M059J (cell line): Measurements from ENCODE around the gene PLXNA4. TPM values are rescaled to one million over a fixed set of nuclear protein-coding genes. Genes with fewer than 3 reads are reported as not detected.
"Not testable (repeated sequence)": the region's sequence is repeated elsewhere in the genome, so short reads cannot be mapped to it uniquely, and the experiment has no call there.

Experiments
- DNase-seq: peaks from one replicate; pipeline ENCODE4 v3.0.0-alpha.2; 2012; ENCODE audit warnings: low read depth
- total RNA-seq: library from RNA; depleted of rRNA; stranded (reverse); fragments of >200 nt; shearing (Covaris generic); gene quantifications from 2 replicates; pipeline ENCODE4 v1.2.3, GENCODE V29; 2014; rRNA removed

Gene PLXNA4
- 6.0 and 6.2 TPM in 2 replicates for total RNA-seq

GRCh38 chr7:132575982-132576720, at the start of gene PLXNA4:
Gene PLXNA4 (minus strand): TSS chr7:132576470. CDS start chr7:132508693, 67,777 bp downstream.
- peak; percentile 33 for DNase-seq

- DNase-seq = no peak
Observed at GRCh38 chr7:132625651-132626050, 49.4 kb upstream of the PLXNA4 start.

GRCh38 chr7:132622081-132622480, 45.8 kb upstream of the PLXNA4 start:
- no peak for DNase-seq

GRCh38 chr7:132619967-132620366, 43.7 kb upstream of the PLXNA4 start:
- no peak for DNase-seq

GRCh38 chr7:132618956-132619305, 42.7 kb upstream of the PLXNA4 start:
- peak; percentile 68 for DNase-seq

- no peak for DNase-seq
Observed at GRCh38 chr7:132618271-132618955, 42.1 kb upstream of the PLXNA4 start.

- DNase-seq = peak; percentile 23
Observed at GRCh38 chr7:132614428-132615318, 38.4 kb upstream of the PLXNA4 start.

- no peak for DNase-seq
Observed at GRCh38 chr7:132613737-132614136, 37.5 kb upstream of the PLXNA4 start.

- no peak for DNase-seq
Observed at GRCh38 chr7:132610995-132611394, 34.7 kb upstream of the PLXNA4 start.

- DNase-seq = no peak
Observed at GRCh38 chr7:132609906-132610520, 33.7 kb upstream of the PLXNA4 start.

GRCh38 chr7:132609222-132609621, 33.0 kb upstream of the PLXNA4 start:
- peak; percentile 30 for DNase-seq

- no peak for DNase-seq
Observed at GRCh38 chr7:132608523-132608922, 32.3 kb upstream of the PLXNA4 start.

- no peak for DNase-seq
Observed at GRCh38 chr7:132607656-132608055, 31.4 kb upstream of the PLXNA4 start.

- no peak for DNase-seq
Observed at GRCh38 chr7:132604121-132604520, 27.9 kb upstream of the PLXNA4 start.

GRCh38 chr7:132603220-132603833, 27.1 kb upstream of the PLXNA4 start:
- DNase-seq = no peak

GRCh38 chr7:132601783-132602182, 25.5 kb upstream of the PLXNA4 start:
- no peak for DNase-seq

- no peak for DNase-seq
Observed at GRCh38 chr7:132596588-132596987, 20.3 kb upstream of the PLXNA4 start.

- not testable (repeated sequence) for DNase-seq
Observed at GRCh38 chr7:132594741-132595140, 18.5 kb upstream of the PLXNA4 start.

GRCh38 chr7:132592936-132593335, 16.7 kb upstream of the PLXNA4 start:
- no peak for DNase-seq

GRCh38 chr7:132592231-132592920, 16.1 kb upstream of the PLXNA4 start:
- no peak for DNase-seq

- DNase-seq = peak; percentile 73
Observed at GRCh38 chr7:132590162-132590561, 13.9 kb upstream of the PLXNA4 start.
